Uterus (tissue), 2 donors: ENCODE results near the gene ADRA2C.

Experiments used
- CTCF ChIP-seq, 4 experiments: fragments of 200-600 bp in 2 of 4; fragments of 450-650 bp in 2 of 4; sonication (generic) in 2 of 4; IDR thresholded peaks; one replicate each; pipeline ENCODE4 v1.5.1; 2016 to 2019; ENCODE audit warnings: antibody characterized with exemption in 4 of 4, mild to moderate bottlenecking in 2 of 4, moderate library complexity in 1 of 4
- POLR2A ChIP-seq, 2 donors: fragments of 450-650 bp; IDR thresholded peaks; one replicate each; pipeline ENCODE4 v1.6.1; 2016; ENCODE audit warnings: antibody characterized with exemption in 2 of 2, mild to moderate bottlenecking in 1 of 2, moderate library complexity in 1 of 2

DNA sequence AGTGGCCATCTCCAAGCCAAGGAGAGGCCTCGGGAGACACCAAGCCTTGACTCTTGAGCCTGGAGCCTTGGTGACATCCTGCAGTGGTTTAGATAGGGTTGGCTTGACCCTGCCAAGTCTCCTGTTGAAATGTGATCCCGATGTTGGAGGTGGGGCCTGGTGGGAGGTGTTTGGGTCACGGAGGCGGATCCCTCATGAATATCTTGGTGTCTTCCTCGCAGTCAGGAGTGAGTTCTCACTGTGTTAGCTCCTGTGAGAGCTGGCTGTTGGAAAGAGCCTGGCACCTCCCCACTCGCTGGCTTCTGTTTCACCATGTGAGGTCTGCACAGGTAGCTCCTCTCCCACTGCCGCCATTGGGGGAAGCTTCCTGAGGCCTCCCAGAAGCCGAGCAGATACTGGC, 38.8 kb downstream of the ADRA2C start:
- no peak for TF ChIP-seq POLR2A (IDR thresholded peaks at IDR 0.05)
- no peak for TF ChIP-seq CTCF (IDR thresholded peaks at IDR 0.05)
